NB4 (cell line): Measurements from ENCODE around the gene B3GALT5.

ENCODE experiments used
- MYC ChIP-seq: IDR thresholded peaks from 2 replicates; pipeline ENCODE4 v1.6.1; 2011; ENCODE audit warnings: low read depth, low read length
- POLR2A ChIP-seq: IDR thresholded peaks from 2 replicates; pipeline ENCODE4 v1.6.1; 2011; ENCODE audit warnings: mild to moderate bottlenecking; ENCODE audit not compliant: insufficient read length; ENCODE audit errors: extremely low read depth
- TF ChIP-seq, protein P1 (sequence below): IDR thresholded peaks from 2 replicates; pipeline ENCODE4 v1.6.1; 2011; ENCODE audit warnings: low read depth, low read length
- TF ChIP-seq, protein P2 (sequence below): IDR thresholded peaks from one replicate; pipeline ENCODE4 v1.5.1; 2012; ENCODE audit warnings: low read depth, low read length

DNA sequence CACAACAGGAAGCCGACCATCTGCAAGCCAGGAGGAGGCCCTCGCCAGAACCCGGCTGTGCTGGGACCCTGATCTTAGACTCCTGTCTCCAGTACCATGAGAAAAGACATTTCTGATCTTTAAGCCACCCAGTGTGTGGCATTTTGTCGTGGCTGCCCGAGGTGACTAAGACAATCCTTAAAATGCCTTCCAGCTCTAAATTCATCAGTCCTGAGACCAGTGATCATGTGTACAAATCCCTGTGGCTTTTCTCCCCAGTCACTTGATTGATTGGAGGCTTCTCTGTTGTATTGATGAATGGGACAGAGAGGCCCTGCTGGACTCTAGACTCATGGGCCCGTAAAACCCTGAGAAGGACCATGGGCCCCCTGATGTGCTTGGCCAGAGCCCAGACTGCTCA is 36.1 kb downstream of the B3GALT5 start:
- TF ChIP-seq, protein P1, sequence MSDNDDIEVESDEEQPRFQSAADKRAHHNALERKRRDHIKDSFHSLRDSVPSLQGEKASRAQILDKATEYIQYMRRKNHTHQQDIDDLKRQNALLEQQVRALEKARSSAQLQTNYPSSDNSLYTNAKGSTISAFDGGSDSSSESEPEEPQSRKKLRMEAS: no peak
- TF ChIP-seq, protein P2, sequence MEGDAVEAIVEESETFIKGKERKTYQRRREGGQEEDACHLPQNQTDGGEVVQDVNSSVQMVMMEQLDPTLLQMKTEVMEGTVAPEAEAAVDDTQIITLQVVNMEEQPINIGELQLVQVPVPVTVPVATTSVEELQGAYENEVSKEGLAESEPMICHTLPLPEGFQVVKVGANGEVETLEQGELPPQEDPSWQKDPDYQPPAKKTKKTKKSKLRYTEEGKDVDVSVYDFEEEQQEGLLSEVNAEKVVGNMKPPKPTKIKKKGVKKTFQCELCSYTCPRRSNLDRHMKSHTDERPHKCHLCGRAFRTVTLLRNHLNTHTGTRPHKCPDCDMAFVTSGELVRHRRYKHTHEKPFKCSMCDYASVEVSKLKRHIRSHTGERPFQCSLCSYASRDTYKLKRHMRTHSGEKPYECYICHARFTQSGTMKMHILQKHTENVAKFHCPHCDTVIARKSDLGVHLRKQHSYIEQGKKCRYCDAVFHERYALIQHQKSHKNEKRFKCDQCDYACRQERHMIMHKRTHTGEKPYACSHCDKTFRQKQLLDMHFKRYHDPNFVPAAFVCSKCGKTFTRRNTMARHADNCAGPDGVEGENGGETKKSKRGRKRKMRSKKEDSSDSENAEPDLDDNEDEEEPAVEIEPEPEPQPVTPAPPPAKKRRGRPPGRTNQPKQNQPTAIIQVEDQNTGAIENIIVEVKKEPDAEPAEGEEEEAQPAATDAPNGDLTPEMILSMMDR: no peak
- TF ChIP-seq MYC (no peak), POLR2A (no peak)
